A673 (cell line): ENCODE measurements around the gene ASMTL. TPM values are rescaled to one million over a fixed set of nuclear protein-coding genes. Genes with fewer than 3 reads are reported as not detected.

Experiments
- BruUV-seq: library from RNA; stranded (reverse); fragments of 400-500 nt; replicated peaks from 2 replicates; lab custom pipeline; 2021; lab: Mats Ljungman, UMichigan
- CTCF ChIA-PET: fragments of 300-600 bp; sonication (Branson Sonifier 250); formaldehyde crosslinking; loops from one replicate; lab custom pipeline; 2022; ENCODE audit warnings: antibody characterized with exemption; lab: Charles Lee
- POLR2A ChIA-PET: fragments of 300-600 bp; sonication (Branson Sonifier 250); formaldehyde crosslinking; loops from one replicate; lab custom pipeline; 2022; ENCODE audit warnings: antibody characterized with exemption; ENCODE audit not compliant: low non-redundant PET; lab: Charles Lee
- DNase-seq: peaks from one replicate; pipeline ENCODE4 v3.0.0-alpha.2; 2015; ENCODE audit warnings: low spot score
- H3K27ac ChIP-seq: fragments of 200-600 bp; sonication (generic); 2 replicates; pipeline ENCODE4 v1.5.1; 2016; ENCODE audit warnings: mixed run types, low read depth, mild to moderate bottlenecking, mixed read lengths, antibody characterized with exemption, low read length; ENCODE audit not compliant: poor library complexity, severe bottlenecking
- H3K27me3 ChIP-seq: fragments of 200-600 bp; sonication (generic); replicated peaks from 2 replicates; pipeline ENCODE4 v1.6.1; 2017; ENCODE audit warnings: mixed run types, low read depth, mild to moderate bottlenecking, mixed read lengths, antibody characterized with exemption, low read length; ENCODE audit not compliant: insufficient read depth, poor library complexity
- H3K36me3 ChIP-seq: fragments of 200-600 bp; sonication (generic); 2 replicates; pipeline ENCODE4 v1.6.1; 2016; ENCODE audit warnings: mixed run types, mild to moderate bottlenecking, mixed read lengths, antibody characterized with exemption, low read length; ENCODE audit not compliant: insufficient read depth, poor library complexity, severe bottlenecking
- H3K4me1 ChIP-seq: fragments of 200-600 bp; sonication (generic); 2 replicates; pipeline ENCODE4 v1.6.1; 2017; ENCODE audit warnings: mixed run types, mild to moderate bottlenecking, mixed read lengths, antibody characterized with exemption, low read length; ENCODE audit not compliant: insufficient read depth, poor library complexity, severe bottlenecking
- H3K4me3 ChIP-seq: fragments of 200-600 bp; sonication (generic); 2 replicates; pipeline ENCODE4 v1.5.1; 2016; ENCODE audit warnings: low read depth, mixed run types, mild to moderate bottlenecking, mixed read lengths, low read length; ENCODE audit not compliant: poor library complexity, severe bottlenecking
- H3K9me3 ChIP-seq: fragments of 200-600 bp; sonication (generic); 2 replicates; pipeline ENCODE4 v1.6.1; 2016; ENCODE audit warnings: mixed run types, low read depth, mild to moderate bottlenecking, mixed read lengths, antibody characterized with exemption, low read length; ENCODE audit not compliant: poor library complexity, severe bottlenecking
- CTCF ChIP-seq: fragments of 300-800, 200-600 bp; sonication (generic); conservative IDR thresholded peaks from 2 replicates; pipeline ENCODE4 v1.5.1; 2017; ENCODE audit warnings: low read depth, mild to moderate bottlenecking, antibody characterized with exemption, low read length, moderate library complexity, mixed read lengths
- EZH2 ChIP-seq: fragments of 200-600 bp; sonication (generic); IDR thresholded peaks from 2 replicates; pipeline ENCODE4 v1.6.1; 2017; ENCODE audit warnings: borderline replicate concordance, low read depth, mild to moderate bottlenecking, mixed read lengths, antibody characterized with exemption, low read length; ENCODE audit not compliant: poor library complexity, severe bottlenecking
- intact Hi-C: fragments of 100-400 bp; cut with micrococcal nuclease; formaldehyde crosslinking; loops from one replicate; pipeline ENCODE4 v1.10.0; 2022; ENCODE audit not compliant: unreplicated experiment
- total RNA-seq: library from RNA; stranded (reverse); gene quantifications from 2 replicates; pipeline ENCODE4 v1.2.3, GENCODE V29; 2021

ASMTL gene
- total RNA-seq, 1 experiment from 2014 or later = 24.9 TPM

DNA sequence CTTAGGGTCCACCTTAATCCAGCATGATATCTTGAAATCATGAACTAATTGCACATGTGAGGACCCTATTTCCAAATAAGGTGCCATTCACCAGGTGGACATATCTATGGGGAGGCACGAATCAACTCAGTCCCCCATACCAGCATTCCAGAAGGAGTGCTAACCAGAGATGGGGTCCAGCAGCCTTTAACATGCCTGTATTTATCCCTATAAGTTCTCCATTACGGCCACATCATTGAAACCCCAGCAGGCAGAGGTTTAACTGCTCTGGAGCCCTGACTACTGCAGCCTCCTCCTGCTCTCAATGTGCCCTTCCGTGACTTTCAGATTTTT is 3.2 kb upstream of the ASMTL start:
- H3K36me3 ChIP-seq = no peaks in the 10 kb centered on the region
- no peak overlapping the region for H3K4me3 ChIP-seq
- intact Hi-C loops = loop anchor here (2.0 to 10.0 kb wide), 3 partner anchors 125 to 1139 kb away; no protein-coding TSS in a partner anchor
- no peaks in the 10 kb centered on the region for H3K27me3 ChIP-seq
- DNase-seq = no peak
- POLR2A ChIA-PET = no interaction called here
- no peaks in the 10 kb centered on the region for H3K4me1 ChIP-seq
- H3K27ac ChIP-seq = no peak overlapping the region
- TF ChIP-seq EZH2 = no peak
- no peak for TF ChIP-seq CTCF
- H3K9me3 ChIP-seq = no peaks in the 10 kb centered on the region
- CTCF ChIA-PET = no interaction called here
- BruUV-seq = no TSS peak

- no peaks in the 10 kb centered on the region for H3K4me1 ChIP-seq
- peak; percentile 96 for TF ChIP-seq CTCF
- no peak for TF ChIP-seq EZH2
- CTCF ChIA-PET = no interaction called here
- H3K27me3 ChIP-seq = no peaks in the 10 kb centered on the region
- POLR2A ChIA-PET = no interaction called here
- H3K9me3 ChIP-seq = no peaks in the 10 kb centered on the region
- H3K36me3 ChIP-seq = no peaks in the 10 kb centered on the region
- DNase-seq = peak; percentile 90
- H3K4me3 ChIP-seq = peak overlapping the region; percentile 60
- intact Hi-C loops = loop anchor here (2.0 to 10.0 kb wide), 5 partner anchors 61 to 1141 kb away; partner anchors contain the start of gene SLC25A6
- H3K27ac ChIP-seq = no peak overlapping the region
- no TSS peak for BruUV-seq
Observed at GRCh38 chrX:1453951-1454785, 1.5 kb upstream of the ASMTL start.

DNA sequence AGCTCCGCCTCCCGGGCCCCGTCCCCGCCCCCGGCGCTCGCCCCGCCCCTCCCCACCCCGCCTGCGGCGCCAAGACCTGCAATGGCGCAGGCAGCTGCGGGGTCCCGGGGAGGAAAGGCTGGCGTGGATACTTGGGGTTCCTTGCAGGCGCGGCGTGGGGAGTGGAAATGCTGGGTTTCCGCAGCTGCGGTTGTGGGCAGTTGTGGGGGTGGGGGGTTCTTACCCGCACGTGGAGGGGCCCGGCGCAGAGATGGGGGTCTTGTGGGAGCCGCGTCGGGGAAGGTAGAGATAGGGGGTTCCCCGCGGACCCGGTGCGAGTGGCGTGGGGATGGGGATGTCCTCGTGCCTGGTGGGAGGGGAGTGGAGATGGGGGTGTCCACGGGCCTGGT is 680 bp upstream of the ASMTL start:
- no peaks in the 10 kb centered on the region for H3K4me1 ChIP-seq
- BruUV-seq = no TSS peak
- H3K4me3 ChIP-seq = peak overlapping the region; percentile 60
- H3K9me3 ChIP-seq = no peaks in the 10 kb centered on the region
- TF ChIP-seq EZH2 = no peak
- no peak for TF ChIP-seq CTCF
- H3K27ac ChIP-seq = peak overlapping the region; percentile 73
- no peaks in the 10 kb centered on the region for H3K27me3 ChIP-seq
- POLR2A ChIA-PET = no interaction called here
- CTCF ChIA-PET = no interaction called here
- H3K36me3 ChIP-seq = no peaks in the 10 kb centered on the region
- DNase-seq = no peak
- intact Hi-C loops = loop anchor here (2.0 to 10.0 kb wide), 4 partner anchors 61 to 1141 kb away; partner anchors contain the start of gene SLC25A6
